ENCODE data around the gene PPP1R12B.

DNA sequence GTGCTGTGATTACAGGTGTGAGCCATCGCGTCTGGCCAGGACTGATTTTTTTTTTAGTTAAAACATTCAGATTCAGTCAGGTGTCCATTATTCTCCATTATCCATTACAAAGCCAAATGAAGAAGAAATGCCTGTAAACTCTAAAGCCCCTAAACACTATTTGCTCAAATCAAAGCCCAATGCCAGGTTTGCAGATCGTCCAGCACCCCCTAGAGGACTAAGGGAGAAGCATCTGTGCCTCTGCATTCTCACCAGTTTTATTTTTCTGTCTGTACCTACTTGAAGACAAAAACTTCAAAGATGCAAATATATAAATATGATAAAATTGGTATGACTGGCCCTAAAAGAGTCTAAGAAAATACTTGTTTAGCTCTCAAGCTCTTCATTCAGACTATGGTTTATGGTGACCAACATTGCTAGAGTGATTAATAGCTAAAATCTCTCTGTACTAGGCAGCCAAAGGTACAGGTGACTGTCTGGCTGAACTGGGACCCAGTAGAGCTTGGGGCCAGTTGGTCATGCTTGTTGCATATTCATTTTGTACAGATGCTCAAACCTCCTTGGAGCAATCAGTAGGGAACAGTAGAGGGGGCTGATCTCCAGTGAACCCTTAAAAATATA is 223.3 kb downstream of the PPP1R12B start:
- TF ChIP-seq TAF1 (IDR thresholded peaks at IDR 0.05; ENCODE audit: borderline replicate concordance, low read depth, low read length) (no peak), POLR2AphosphoS5 (IDR thresholded peaks at IDR 0.05; ENCODE audit: low read depth, low read length) (no peak), POLR2A (IDR thresholded peaks at IDR 0.05; ENCODE audit: low read depth, low read length) (no peak)

Data from GM12892 (cell line).